Activated effector memory CD4-positive, alpha-beta T cell treated with anti-CD3 and anti-CD28 coated beads, Interleukin-2, amount 50 U/mL, for 16 hours (primary cell): Measurements from ENCODE around the gene SLC35G1.
A peak's percentile ranks its signal among the peaks of the same experiment; 100 is the strongest.

Experiments used
- DNase-seq: peaks from one replicate; pipeline ENCODE4 v3.0.0-alpha.2; 2020

SLC35G1 gene

GRCh38 chr10:93879273-93879672, 14.5 kb upstream of the SLC35G1 start:
- DNase-seq = no peak

- no peak for DNase-seq
Measured at GRCh38 chr10:93894516-93895378, 969 bp downstream of the SLC35G1 start.

DNA sequence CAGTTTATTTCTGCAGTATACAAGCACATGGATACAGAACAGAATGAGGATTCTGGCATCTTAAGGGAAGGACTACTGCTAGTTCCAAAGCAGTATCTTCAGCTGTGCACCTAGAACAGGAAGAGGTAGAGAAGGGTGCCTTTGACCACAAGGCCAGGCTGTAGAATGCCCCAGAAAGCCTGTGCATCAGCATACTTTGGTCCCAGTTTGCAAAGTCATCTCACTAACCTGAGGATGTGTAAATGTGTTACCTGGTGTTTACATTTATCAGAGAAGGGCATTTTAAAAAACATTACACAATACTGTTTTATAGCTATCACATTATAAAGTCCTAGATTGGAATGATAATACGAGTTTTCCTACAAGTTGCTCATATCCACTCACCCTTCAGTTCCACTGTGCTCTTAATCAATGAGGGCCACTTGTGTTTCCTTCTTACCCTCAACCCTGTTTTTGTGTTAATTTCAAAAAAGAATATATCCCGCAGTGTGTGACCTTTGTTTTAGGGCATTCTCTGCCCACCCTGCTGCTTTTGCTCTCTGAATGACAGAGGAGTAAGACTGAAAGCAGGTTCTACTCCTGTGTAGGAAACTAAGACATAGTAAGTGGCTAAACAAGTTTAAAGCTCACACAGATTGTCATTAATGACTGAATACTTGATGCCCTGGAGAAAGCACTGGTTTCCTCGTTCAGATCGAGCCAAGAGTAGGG, 3.4 kb downstream of the SLC35G1 start:
- DNase-seq = no peak

DNA sequence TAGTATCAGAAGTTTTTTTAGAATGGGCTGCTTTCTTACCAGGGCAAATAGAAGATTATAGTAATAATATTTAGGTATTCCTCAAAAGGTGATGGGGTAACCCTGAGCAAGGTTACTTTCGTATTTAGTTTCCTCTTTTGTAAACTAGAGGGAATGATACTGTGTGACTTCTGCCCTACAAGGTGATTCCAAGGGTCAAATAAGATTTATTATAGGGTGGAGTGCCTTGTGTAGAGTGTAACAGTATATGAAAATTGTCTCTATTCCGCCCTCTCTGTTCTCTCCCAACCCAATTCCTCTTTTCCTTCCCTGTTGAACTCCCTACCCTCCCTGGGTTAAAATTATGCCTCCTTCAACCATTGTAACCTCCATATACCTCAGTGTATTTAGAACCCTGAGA, 5.3 kb downstream of the SLC35G1 start:
- DNase-seq = no peak

DNA sequence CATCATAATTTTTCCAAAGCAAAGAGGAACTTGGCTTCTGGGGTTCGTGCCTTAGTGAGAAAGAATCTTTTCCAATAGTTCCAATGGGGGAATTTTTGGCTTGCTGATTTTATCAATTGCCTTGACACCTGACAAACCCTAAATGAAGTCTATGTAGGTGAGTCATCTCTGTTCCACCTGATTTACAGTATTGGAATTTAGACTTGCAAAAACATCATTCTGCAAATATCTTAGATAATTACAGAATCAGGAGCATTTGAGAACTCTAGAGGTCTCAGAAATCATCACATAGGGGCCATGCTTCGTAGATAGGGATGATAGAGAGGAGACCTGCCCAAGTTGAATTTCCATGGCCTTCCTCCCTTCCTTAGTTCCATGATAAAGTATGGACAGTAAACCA, 9.3 kb downstream of the SLC35G1 start:
- DNase-seq = no peak

DNA sequence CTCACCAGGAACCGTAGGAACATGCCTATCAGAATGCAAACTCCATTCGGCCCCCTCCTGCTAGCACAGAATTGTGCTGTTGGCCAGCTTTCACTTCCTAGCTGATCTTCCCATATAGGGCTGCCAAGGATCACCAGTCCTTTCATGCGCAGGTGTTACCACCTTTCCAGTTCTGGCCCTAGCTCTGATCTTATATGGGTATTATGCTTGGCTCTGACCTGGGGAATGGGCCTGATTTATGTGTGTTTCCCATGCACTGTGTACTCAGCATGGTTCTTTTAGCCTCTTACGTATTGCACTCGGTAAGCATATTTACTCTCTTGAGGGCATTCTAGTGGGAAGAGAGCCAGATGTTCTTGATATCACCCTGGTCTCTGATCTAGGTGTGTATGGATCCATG, 11.1 kb downstream of the SLC35G1 start:
- no peak for DNase-seq

DNA sequence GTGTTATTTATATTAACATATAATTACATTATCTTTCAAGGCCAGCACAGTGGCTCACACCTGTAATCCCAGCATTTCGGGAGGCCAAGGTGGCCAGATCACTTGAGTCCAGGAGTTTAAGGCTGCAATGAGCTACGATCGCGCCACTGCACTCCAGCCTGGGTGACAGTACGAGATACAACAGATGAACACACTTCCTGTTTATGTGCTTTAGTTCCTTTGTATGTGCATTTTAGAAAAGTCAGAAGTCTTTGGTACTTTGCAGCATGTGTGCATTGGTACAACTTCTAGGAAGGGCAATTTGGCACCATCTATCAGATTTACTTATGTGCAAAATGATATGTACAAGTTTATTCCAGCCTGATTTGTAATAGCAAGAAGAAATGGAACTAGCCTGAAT, 13.3 kb downstream of the SLC35G1 start:
- DNase-seq = no peak

- no peak for DNase-seq
Measured at GRCh38 chr10:93911866-93912265, 18.1 kb downstream of the SLC35G1 start.

- no peak for DNase-seq
Measured at GRCh38 chr10:93912444-93912843, 18.7 kb downstream of the SLC35G1 start.

DNA sequence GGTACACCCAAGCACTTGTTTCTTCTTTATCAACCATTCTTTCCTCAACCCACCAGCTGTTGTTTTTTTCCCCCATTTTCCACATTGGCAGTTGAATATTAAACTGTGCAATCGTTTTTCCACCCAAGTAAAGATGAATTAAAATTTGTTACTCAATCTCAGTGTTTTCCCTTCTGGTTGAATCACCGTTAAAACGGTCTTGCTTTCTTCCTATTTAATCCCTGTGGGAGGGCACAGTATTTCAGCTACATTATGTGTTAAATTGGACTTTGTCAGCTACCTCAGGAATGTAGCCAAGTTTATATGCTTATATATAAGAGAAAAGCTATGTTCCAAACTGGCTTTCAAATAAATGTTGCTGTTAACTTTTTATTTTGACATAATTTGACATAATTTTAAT, 19.9 kb downstream of the SLC35G1 start:
- no peak for DNase-seq

GRCh38 chr10:93915598-93915997, 21.8 kb downstream of the SLC35G1 start:
- DNase-seq = no peak

DNA sequence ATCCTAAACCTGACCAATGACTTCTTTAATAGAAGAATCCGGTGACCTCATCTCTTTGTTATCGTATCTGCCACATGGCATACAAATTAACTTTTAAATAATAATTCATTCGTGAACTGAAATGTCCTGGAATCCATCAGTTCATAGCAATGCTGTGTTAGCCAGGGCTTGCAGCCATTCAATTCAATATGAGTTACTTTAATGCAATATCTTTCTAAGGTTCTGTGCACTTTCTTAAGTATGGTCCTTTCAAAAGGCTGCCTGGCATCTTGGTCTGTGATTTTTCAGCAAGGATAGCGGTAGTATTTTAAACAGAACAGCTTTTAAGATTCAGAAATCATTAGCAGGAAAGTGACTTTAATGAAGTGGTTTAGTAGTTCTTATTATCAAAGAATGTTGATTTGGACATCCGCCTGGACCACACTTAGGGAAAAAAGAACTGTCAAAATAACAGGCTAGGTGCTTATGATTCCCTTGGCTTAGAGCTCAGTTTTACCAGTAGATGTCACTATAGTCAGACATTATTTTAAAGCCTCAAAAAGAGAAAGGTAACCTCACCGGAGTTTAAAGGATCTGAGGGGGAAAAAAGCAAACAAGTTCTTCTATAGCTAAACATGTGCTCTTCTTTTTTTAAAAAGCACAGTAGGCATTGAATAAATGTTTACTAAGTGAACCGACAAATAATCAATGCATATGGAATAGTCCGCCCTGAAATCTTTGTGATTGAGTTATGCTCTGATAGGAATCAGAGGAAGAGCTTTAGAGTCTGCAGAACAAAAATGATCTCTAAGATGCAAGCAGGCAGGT, 22.7 kb downstream of the SLC35G1 start:
- no peak for DNase-seq

DNA sequence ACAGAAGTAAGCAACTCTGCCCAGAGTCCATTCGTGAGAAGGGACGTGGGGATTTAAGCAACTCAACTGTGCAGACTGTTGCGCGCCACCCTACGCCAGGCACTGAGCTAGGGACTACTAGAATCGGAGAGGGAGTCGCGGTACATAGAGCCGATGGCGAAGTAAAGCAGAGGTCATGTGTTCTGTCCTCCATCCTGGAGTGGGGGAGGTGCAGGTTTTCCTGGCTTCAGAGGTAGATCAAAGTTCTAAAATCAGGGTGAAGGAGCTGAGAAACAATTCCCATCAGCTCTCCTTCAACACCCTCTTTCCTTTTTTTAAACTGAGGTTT, 23.2 kb downstream of the SLC35G1 start:
- no peak for DNase-seq

- no peak for DNase-seq
Measured at GRCh38 chr10:93917821-93918220, 24.0 kb downstream of the SLC35G1 start.

DNA sequence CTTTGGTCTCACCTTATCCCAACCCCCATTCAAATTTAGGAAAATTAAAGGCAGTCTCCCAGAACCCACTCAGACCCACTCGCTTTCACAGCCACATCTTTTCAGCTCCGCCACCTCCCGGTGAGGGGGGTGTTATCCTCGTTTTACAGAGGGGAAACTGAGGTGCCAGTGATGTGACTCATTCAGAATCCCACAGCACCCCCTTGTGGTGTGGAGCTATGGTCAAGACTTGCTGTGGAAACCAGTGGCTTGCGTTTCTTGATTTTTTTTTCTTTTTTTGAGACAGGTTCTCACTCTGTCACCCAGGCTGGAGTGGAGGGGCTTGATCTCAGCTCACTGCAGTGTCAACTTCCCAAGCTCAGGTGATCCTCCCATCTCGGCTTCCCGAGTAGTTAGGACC, 27.6 kb downstream of the SLC35G1 start:
- peak; percentile 66 for DNase-seq

DNA sequence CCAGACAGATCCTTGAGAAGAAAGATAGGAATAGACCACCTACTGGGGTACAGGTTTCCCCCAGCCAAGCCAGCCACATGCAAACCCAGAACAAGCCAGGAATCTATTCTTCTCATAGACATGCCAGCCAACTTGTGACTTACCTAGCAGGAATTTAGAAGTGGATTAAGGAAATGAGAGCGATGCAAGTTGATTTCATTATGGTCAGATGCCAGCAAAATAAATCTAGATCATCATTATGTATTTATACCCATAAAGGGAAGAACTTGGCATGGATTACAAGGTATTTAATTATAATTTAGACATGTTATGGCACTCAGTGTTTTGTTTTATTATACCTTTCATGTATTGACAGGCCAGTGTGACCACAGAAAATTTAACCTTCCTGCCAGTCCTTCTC, 32.8 kb downstream of the SLC35G1 start:
- DNase-seq = no peak

DNA sequence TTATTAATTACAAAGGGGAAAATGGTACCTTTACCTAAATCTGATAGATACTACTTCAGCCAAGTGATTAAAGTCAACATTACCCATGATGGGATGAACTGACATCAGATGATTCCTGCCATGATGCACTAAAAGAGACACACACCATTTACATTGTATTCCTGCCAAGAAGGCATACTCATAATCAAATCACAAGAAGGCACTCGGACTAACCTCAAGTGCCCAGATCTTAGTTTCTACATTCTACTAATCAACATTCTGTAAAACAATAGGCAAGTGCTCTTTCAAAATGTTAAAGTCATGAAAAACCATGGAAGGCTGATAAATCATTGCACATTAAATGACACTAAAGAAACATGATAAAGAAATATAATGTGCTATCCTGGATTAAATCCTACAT, 44.4 kb downstream of the SLC35G1 start:
- DNase-seq = no peak

- no peak for DNase-seq
Measured at GRCh38 chr10:93940881-93941280, 47.1 kb downstream of the SLC35G1 start.

DNA sequence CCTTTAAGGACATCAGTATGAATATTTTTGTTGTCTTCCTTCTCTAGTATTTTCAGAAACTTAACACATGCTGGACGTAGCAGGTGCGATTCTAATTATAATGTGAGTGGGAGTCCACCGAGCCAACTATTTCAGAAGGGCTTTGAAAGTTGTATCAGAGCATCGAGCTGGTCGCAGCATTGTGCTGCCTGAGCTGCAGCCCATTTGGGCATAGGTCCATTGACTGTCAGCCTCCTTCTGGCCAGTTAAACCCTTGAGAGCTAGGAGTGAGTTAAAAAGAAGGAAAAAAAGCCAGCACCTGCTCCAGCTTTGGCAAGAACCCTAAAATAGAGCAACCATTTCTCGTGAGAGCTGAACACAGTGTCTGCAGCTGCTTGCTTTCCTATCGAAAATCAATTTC, 47.8 kb downstream of the SLC35G1 start:
- DNase-seq = no peak

- no peak for DNase-seq
Measured at GRCh38 chr10:93945819-93946218, 52.0 kb downstream of the SLC35G1 start.

GRCh38 chr10:93947055-93947454, 53.3 kb downstream of the SLC35G1 start:
- no peak for DNase-seq

GRCh38 chr10:93947524-93947923, 53.7 kb downstream of the SLC35G1 start:
- DNase-seq = no peak

GRCh38 chr10:93951905-93952304, 58.1 kb downstream of the SLC35G1 start:
- no peak for DNase-seq
